ENCODE measurements around the gene ERO1B.

The ERO1B gene

GRCh38 chr1:236166041-236166440, 115.7 kb downstream of the ERO1B start:
- Histone ChIP-seq H3K27ac (replicated peaks) (no peak overlapping the region), H3K27me3 (ENCODE audit: insufficient read depth, poor library complexity, severe bottlenecking) (no peaks in the 10 kb centered on the region), H3K4me3 (replicated peaks; ENCODE audit: insufficient read depth, low read length) (no peak overlapping the region)
- no peak for TF ChIP-seq REST (IDR thresholded peaks at IDR 0.05; ENCODE audit: insufficient replicate concordance, low read depth)
- TF ChIP-seq GABPA (IDR thresholded peaks at IDR 0.05; ENCODE audit: low read depth) = no peak
- no peak for TF ChIP-seq SPI1 (IDR thresholded peaks at IDR 0.05; ENCODE audit: borderline replicate concordance, low read depth)
- no peak for TF ChIP-seq POLR2AphosphoS5 (IDR thresholded peaks at IDR 0.05; ENCODE audit: low read depth)
- TF ChIP-seq, protein P1, sequence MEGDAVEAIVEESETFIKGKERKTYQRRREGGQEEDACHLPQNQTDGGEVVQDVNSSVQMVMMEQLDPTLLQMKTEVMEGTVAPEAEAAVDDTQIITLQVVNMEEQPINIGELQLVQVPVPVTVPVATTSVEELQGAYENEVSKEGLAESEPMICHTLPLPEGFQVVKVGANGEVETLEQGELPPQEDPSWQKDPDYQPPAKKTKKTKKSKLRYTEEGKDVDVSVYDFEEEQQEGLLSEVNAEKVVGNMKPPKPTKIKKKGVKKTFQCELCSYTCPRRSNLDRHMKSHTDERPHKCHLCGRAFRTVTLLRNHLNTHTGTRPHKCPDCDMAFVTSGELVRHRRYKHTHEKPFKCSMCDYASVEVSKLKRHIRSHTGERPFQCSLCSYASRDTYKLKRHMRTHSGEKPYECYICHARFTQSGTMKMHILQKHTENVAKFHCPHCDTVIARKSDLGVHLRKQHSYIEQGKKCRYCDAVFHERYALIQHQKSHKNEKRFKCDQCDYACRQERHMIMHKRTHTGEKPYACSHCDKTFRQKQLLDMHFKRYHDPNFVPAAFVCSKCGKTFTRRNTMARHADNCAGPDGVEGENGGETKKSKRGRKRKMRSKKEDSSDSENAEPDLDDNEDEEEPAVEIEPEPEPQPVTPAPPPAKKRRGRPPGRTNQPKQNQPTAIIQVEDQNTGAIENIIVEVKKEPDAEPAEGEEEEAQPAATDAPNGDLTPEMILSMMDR (IDR thresholded peaks at IDR 0.05; ENCODE audit: insufficient read depth, low read length) = no peak
- no peak for DNase-seq (ENCODE audit: low read depth in 1 of 2, low spot score in 1 of 2)
